Prostate gland (tissue), 2 donors: ENCODE measurements around the gene UFSP2.

Source experiments
- CTCF ChIP-seq, 4 experiments: fragments of 200-600 bp in 2 of 4; fragments of 450-650 bp in 2 of 4; sonication (generic) in 2 of 4; IDR thresholded peaks; 1 replicate in 3 of 4; 2 replicates in 1 of 4; pipeline ENCODE4 v1.5.1; 2016 to 2019; ENCODE audit warnings: antibody characterized with exemption in 4 of 4, mild to moderate bottlenecking in 2 of 4, moderate library complexity in 2 of 4
- POLR2A ChIP-seq: fragments of 450-650 bp; IDR thresholded peaks from one replicate; pipeline ENCODE4 v1.6.1; 2016; ENCODE audit warnings: antibody characterized with exemption, mild to moderate bottlenecking

DNA sequence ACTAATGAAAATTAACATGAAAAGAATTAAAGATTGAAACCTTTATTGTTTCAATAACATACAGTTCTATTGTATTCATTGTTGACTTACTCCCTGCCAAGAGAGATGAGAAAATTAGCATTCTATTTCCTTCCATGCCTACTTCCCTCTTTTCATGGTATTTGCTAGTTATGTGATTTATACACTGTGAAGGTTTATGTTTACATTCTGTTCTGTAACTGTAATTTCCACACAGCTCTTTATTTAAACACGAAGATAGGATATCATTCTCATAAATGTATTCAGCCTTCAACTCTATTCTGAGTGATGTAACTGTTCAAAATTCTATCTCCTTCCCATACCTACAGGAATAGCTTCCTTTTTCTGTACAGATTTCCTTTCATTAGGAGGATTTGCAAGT, 39.1 kb upstream of the UFSP2 start:
- TF ChIP-seq CTCF (IDR thresholded peaks at IDR 0.05) (no peak), POLR2A (no peak)
